GM23338 (cell line): ENCODE measurements around the gene JDP2. TPM values are rescaled to one million over a fixed set of nuclear protein-coding genes. Genes with fewer than 3 reads are reported as not detected.

ENCODE experiments used
- ATAC-seq: fragments of 200-7000 bp; cut with Tn5 transposase; 3 replicates; pipeline ENCODE4 v1.9.1; 2020
- DNase-seq: peaks from one replicate; pipeline ENCODE4 v3.0.0-alpha.2; 2015; ENCODE audit warnings: low spot score
- H2AFZ ChIP-seq: fragments of 200-600 bp; sonication (generic); 2 replicates; pipeline ENCODE4 v1.8.0; 2016; ENCODE audit warnings: antibody characterized with exemption, mild to moderate bottlenecking, moderate library complexity
- H3F3A ChIP-seq: fragments of 200-600 bp; sonication (generic); replicated peaks from 2 replicates; pipeline ENCODE4 v1.8.0; 2017; ENCODE audit warnings: antibody characterized with exemption, mixed run types, low read depth
- H3K27ac ChIP-seq: fragments of 200-600 bp; sonication (generic); 2 replicates; pipeline ENCODE4 v1.6.1; 2016; ENCODE audit warnings: low read depth
- H3K27me3 ChIP-seq: fragments of 200-600 bp; sonication (generic); 2 replicates; pipeline ENCODE4 v1.8.0; 2016; ENCODE audit warnings: mild to moderate bottlenecking, mixed run types, moderate library complexity; ENCODE audit not compliant: insufficient read depth
- H3K36me3 ChIP-seq: fragments of 200-600 bp; sonication (generic); 2 replicates; pipeline ENCODE4 v1.8.0; 2016; ENCODE audit warnings: mild to moderate bottlenecking; ENCODE audit not compliant: insufficient read depth
- H3K4me1 ChIP-seq: fragments of 200-600 bp; sonication (generic); 2 replicates; pipeline ENCODE4 v1.8.0; 2016; ENCODE audit warnings: mild to moderate bottlenecking, moderate library complexity; ENCODE audit not compliant: insufficient read depth
- H3K4me2 ChIP-seq: fragments of 200-600 bp; sonication (generic); 2 replicates; pipeline ENCODE4 v1.7.1; 2017; ENCODE audit warnings: mixed run types
- H3K4me3 ChIP-seq: fragments of 200-600 bp; sonication (generic); 2 replicates; pipeline ENCODE4 v1.6.1; 2016; ENCODE audit warnings: mixed run types
- H3K79me2 ChIP-seq: fragments of 200-600 bp; sonication (generic); replicated peaks from 2 replicates; pipeline ENCODE4 v1.8.0; 2017; ENCODE audit warnings: mild to moderate bottlenecking; ENCODE audit not compliant: insufficient read depth
- H3K9me2 ChIP-seq: fragments of 200-600 bp; sonication (generic); 2 replicates; pipeline ENCODE4 v1.8.0; 2017; ENCODE audit not compliant: insufficient read depth
- H4K20me1 ChIP-seq: fragments of 200-600 bp; sonication (generic); replicated peaks from 2 replicates; pipeline ENCODE4 v1.8.0; 2017; ENCODE audit warnings: mild to moderate bottlenecking; ENCODE audit not compliant: insufficient read depth
- H3K27ac Mint-ChIP-seq: 2 replicates; pipeline ENCODE4 v1.8.0; 2020; ENCODE audit warnings: inconsistent platforms, mild to moderate bottlenecking, moderate library complexity, mixed read lengths
- H3K27me3 Mint-ChIP-seq: 3 replicates; pipeline ENCODE4 v1.8.0; 2022; ENCODE audit warnings: low read depth, mild to moderate bottlenecking, moderate library complexity, mixed read lengths, inconsistent platforms; ENCODE audit not compliant: insufficient read depth, poor library complexity
- H3K36me3 Mint-ChIP-seq: 3 replicates; pipeline ENCODE4 v1.8.0; 2021; ENCODE audit warnings: low read depth, mild to moderate bottlenecking, inconsistent platforms, moderate library complexity, mixed read lengths
- H3K4me1 Mint-ChIP-seq: 3 replicates; pipeline ENCODE4 v1.8.0; 2020; ENCODE audit warnings: mild to moderate bottlenecking, inconsistent platforms, mixed read lengths
- H3K4me3 Mint-ChIP-seq: 3 replicates; pipeline ENCODE4 v1.8.0; 2021; ENCODE audit warnings: moderate library complexity, mild to moderate bottlenecking, inconsistent platforms, mixed read lengths
- H3K9me3 Mint-ChIP-seq: 3 replicates; pipeline ENCODE4 v1.8.0; 2020; ENCODE audit warnings: moderate library complexity, mild to moderate bottlenecking, inconsistent platforms, mixed read lengths
- CTCF ChIP-seq, 2 experiments: fragments of 200-600 bp in 1 of 2; sonication (generic) in 1 of 2; conservative IDR thresholded peaks; 2 replicates each; pipeline versions ENCODE4 v1.5.1 to v1.6.1; 2016 to 2017; ENCODE audit warnings: antibody characterized with exemption in 2 of 2, low read depth in 2 of 2, mild to moderate bottlenecking in 2 of 2, moderate library complexity in 1 of 2
- POLR2AphosphoS5 ChIP-seq: IDR thresholded peaks from 2 replicates; pipeline ENCODE4 v1.6.1; 2016; ENCODE audit warnings: antibody characterized with exemption, low read depth
- REST ChIP-seq: IDR thresholded peaks from one replicate; pipeline ENCODE4 v1.6.1; 2018; ENCODE audit warnings: antibody characterized with exemption; ENCODE audit not compliant: unreplicated experiment
- polyA plus RNA-seq: library from polyadenylated mRNA; unstranded; fragments of >200 nt; fragmentation: Nextera tagmentation; extraction: Ambion mirVana; gene quantifications from 2 replicates; pipeline ENCODE4 v1.2.1, GENCODE V29; 2016
- total RNA-seq: library from RNA; depleted of rRNA; stranded (reverse); fragments of >200 nt; shearing (Covaris generic); gene quantifications from 2 replicates; pipeline ENCODE4 v1.2.3, GENCODE V29; 2014

Gene JDP2
- total and polyA plus RNA-seq, 2 experiments from 2014 or later, result 12.5 to 38.9 TPM

- no peak for TF ChIP-seq REST
- no peak for TF ChIP-seq POLR2AphosphoS5
- TF ChIP-seq CTCF (conservative IDR thresholded peaks at IDR 0.05; ENCODE audit: low read depth in 2 of 2), result no peak
Observed at GRCh38 chr14:75426332-75427125, 1.3 kb upstream of the JDP2 start (continued).

- peaks cover 38% of the 10 kb centered on the region for H3K79me2 ChIP-seq
- peak overlapping the region; percentile 98 for H3K4me2 ChIP-seq
- peaks cover 3% of the 10 kb centered on the region; the same call in 1 of the 3 replicates for H3K9me3 Mint-ChIP-seq
- H3K36me3 ChIP-seq, result no peaks in the 10 kb centered on the region
- H3K27me3 Mint-ChIP-seq, result peaks cover 22% of the 10 kb centered on the region
- no peaks in the 10 kb centered on the region for H3K9me2 ChIP-seq
- H3F3A ChIP-seq, result no peaks in the 10 kb centered on the region; the same call in none of the 2 replicates
- peak overlapping the region; percentile 96 for H2AFZ ChIP-seq
- peaks cover 15% of the 10 kb centered on the region for H3K36me3 Mint-ChIP-seq
- H3K27me3 ChIP-seq, result peaks cover 22% of the 10 kb centered on the region
- H3K27ac Mint-ChIP-seq, result no peak overlapping the region
- H3K27ac ChIP-seq, result no peak overlapping the region
- ATAC-seq (peak; percentile 63), DNase-seq (no peak)
- H3K4me3 Mint-ChIP-seq, result peak overlapping the region; percentile 75
- H4K20me1 ChIP-seq, result peaks cover 5% of the 10 kb centered on the region; the same call in 1 of the 2 replicates
- TF ChIP-seq CTCF (conservative IDR thresholded peaks at IDR 0.05; ENCODE audit: low read depth in 2 of 2), result no peak
- peaks cover 25% of the 10 kb centered on the region for H3K4me1 ChIP-seq
- peak overlapping the region; percentile 87 for H3K4me3 ChIP-seq
- H3K4me1 Mint-ChIP-seq, result peaks cover 36% of the 10 kb centered on the region
Observed at GRCh38 chr14:75427126-75427481, 718 bp upstream of the JDP2 start.
